ENCODE results near the gene ARL6IP5.

The ARL6IP5 gene

DNA sequence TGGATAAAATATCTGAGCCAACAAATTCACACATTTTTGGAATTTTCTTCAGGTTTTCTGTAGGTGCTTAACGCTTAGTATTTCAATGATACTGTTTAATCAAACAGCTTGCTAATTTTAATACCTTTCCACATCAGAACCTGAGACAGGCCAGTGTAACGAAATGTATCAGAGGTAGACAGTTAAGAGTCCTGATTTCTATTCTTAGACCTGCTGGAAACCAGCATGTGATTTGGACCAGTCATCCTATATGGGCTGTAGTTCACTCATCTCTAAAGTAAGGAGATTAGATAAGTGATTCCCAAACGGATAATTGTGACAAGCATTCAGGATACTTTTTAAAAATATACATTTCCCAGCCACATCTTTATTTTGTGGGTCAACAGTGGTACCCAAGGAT, 18.4 kb downstream of the ARL6IP5 start:
- TF ChIP-seq GLIS3 (CRISPR knock-in tag; IDR thresholded peaks at IDR 0.05) (no peak), BACH2 (CRISPR knock-in tag; IDR thresholded peaks at IDR 0.05; ENCODE audit: borderline replicate concordance) (no peak), ZNF565 (CRISPR knock-in tag; conservative IDR thresholded peaks at IDR 0.05; ENCODE audit: low read depth) (no peak), CSDC2 (CRISPR knock-in tag; IDR thresholded peaks at IDR 0.05) (no peak), SNAI2 (CRISPR knock-in tag; IDR thresholded peaks at IDR 0.05) (no peak), ZFP3 (CRISPR knock-in tag; IDR thresholded peaks at IDR 0.05) (no peak), RARB (CRISPR knock-in tag; IDR thresholded peaks at IDR 0.05) (no peak), ISL1 (CRISPR knock-in tag; IDR thresholded peaks at IDR 0.05) (no peak), ZNF70 (CRISPR knock-in tag; IDR thresholded peaks at IDR 0.05) (no peak), ZFP30 (CRISPR knock-in tag; IDR thresholded peaks at IDR 0.05) (no peak), TOX (CRISPR knock-in tag; IDR thresholded peaks at IDR 0.05; ENCODE audit: borderline replicate concordance) (no peak), OSR1 (CRISPR knock-in tag; IDR thresholded peaks at IDR 0.05) (no peak), TCF4 (CRISPR knock-in tag; IDR thresholded peaks at IDR 0.05; ENCODE audit: borderline replicate concordance) (no peak), ESRRG (CRISPR knock-in tag; IDR thresholded peaks at IDR 0.05) (no peak), ZNF8 (CRISPR knock-in tag; IDR thresholded peaks at IDR 0.05) (no peak), PPARA (CRISPR knock-in tag; IDR thresholded peaks at IDR 0.05; ENCODE audit: borderline replicate concordance) (no peak)
- TF ChIP-seq, protein P1, sequence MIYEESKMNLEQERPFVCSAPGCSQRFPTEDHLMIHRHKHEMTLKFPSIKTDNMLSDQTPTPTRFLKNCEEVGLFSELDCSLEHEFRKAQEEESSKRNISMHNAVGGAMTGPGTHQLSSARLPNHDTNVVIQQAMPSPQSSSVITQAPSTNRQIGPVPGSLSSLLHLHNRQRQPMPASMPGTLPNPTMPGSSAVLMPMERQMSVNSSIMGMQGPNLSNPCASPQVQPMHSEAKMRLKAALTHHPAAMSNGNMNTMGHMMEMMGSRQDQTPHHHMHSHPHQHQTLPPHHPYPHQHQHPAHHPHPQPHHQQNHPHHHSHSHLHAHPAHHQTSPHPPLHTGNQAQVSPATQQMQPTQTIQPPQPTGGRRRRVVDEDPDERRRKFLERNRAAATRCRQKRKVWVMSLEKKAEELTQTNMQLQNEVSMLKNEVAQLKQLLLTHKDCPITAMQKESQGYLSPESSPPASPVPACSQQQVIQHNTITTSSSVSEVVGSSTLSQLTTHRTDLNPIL (CRISPR knock-in tag; IDR thresholded peaks at IDR 0.05; ENCODE audit: low read depth) = no peak
- TF ChIP-seq, protein P2, sequence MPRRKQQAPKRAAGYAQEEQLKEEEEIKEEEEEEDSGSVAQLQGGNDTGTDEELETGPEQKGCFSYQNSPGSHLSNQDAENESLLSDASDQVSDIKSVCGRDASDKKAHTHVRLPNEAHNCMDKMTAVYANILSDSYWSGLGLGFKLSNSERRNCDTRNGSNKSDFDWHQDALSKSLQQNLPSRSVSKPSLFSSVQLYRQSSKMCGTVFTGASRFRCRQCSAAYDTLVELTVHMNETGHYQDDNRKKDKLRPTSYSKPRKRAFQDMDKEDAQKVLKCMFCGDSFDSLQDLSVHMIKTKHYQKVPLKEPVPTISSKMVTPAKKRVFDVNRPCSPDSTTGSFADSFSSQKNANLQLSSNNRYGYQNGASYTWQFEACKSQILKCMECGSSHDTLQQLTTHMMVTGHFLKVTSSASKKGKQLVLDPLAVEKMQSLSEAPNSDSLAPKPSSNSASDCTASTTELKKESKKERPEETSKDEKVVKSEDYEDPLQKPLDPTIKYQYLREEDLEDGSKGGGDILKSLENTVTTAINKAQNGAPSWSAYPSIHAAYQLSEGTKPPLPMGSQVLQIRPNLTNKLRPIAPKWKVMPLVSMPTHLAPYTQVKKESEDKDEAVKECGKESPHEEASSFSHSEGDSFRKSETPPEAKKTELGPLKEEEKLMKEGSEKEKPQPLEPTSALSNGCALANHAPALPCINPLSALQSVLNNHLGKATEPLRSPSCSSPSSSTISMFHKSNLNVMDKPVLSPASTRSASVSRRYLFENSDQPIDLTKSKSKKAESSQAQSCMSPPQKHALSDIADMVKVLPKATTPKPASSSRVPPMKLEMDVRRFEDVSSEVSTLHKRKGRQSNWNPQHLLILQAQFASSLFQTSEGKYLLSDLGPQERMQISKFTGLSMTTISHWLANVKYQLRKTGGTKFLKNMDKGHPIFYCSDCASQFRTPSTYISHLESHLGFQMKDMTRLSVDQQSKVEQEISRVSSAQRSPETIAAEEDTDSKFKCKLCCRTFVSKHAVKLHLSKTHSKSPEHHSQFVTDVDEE (CRISPR knock-in tag; IDR thresholded peaks at IDR 0.05) = no peak
- TF ChIP-seq, protein P3, sequence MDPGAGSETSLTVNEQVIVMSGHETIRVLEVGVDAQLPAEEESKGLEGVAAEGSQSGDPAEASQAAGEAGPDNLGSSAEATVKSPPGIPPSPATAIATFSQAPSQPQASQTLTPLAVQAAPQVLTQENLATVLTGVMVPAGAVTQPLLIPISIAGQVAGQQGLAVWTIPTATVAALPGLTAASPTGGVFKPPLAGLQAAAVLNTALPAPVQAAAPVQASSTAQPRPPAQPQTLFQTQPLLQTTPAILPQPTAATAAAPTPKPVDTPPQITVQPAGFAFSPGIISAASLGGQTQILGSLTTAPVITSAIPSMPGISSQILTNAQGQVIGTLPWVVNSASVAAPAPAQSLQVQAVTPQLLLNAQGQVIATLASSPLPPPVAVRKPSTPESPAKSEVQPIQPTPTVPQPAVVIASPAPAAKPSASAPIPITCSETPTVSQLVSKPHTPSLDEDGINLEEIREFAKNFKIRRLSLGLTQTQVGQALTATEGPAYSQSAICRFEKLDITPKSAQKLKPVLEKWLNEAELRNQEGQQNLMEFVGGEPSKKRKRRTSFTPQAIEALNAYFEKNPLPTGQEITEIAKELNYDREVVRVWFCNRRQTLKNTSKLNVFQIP (CRISPR knock-in tag; IDR thresholded peaks at IDR 0.05; ENCODE audit: borderline replicate concordance, low read depth) = no peak
- TF ChIP-seq, protein P4, sequence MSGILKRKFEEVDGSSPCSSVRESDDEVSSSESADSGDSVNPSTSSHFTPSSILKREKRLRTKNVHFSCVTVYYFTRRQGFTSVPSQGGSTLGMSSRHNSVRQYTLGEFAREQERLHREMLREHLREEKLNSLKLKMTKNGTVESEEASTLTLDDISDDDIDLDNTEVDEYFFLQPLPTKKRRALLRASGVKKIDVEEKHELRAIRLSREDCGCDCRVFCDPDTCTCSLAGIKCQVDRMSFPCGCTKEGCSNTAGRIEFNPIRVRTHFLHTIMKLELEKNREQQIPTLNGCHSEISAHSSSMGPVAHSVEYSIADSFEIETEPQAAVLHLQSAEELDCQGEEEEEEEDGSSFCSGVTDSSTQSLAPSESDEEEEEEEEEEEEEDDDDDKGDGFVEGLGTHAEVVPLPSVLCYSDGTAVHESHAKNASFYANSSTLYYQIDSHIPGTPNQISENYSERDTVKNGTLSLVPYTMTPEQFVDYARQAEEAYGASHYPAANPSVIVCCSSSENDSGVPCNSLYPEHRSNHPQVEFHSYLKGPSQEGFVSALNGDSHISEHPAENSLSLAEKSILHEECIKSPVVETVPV (CRISPR knock-in tag; IDR thresholded peaks at IDR 0.05) = no peak
- ATAC-seq = no peak

DNA sequence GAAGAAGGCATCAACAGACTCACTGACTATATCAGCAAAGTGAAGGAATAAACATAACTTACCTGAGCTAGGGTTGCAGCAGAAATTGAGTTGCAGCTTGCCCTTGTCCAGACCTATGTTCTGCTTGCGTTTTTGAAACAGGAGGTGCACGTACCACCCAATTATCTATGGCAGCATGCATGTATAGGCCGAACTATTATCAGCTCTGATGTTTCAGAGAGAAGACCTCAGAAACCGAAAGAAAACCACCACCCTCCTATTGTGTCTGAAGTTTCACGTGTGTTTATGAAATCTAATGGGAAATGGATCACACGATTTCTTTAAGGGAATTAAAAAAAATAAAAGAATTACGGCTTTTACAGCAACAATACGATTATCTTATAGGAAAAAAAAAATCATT, 19.8 kb downstream of the ARL6IP5 start:
- ATAC-seq = no peak
- TF ChIP-seq, protein P2 (CRISPR knock-in tag; IDR thresholded peaks at IDR 0.05) = no peak
- TF ChIP-seq CSDC2 (CRISPR knock-in tag; IDR thresholded peaks at IDR 0.05) (no peak), ZNF70 (CRISPR knock-in tag; IDR thresholded peaks at IDR 0.05) (no peak), ZC3H10 (CRISPR knock-in tag; IDR thresholded peaks at IDR 0.05) (no peak), RARB (CRISPR knock-in tag; IDR thresholded peaks at IDR 0.05) (no peak), BACH2 (CRISPR knock-in tag; IDR thresholded peaks at IDR 0.05; ENCODE audit: borderline replicate concordance) (no peak), ARNTL (CRISPR knock-in tag; IDR thresholded peaks at IDR 0.05; ENCODE audit: borderline replicate concordance, low read depth) (no peak), TOX (CRISPR knock-in tag; IDR thresholded peaks at IDR 0.05; ENCODE audit: borderline replicate concordance) (no peak), ZFP30 (CRISPR knock-in tag; IDR thresholded peaks at IDR 0.05) (no peak), PPARA (CRISPR knock-in tag; IDR thresholded peaks at IDR 0.05; ENCODE audit: borderline replicate concordance) (no peak), ZNF565 (CRISPR knock-in tag; conservative IDR thresholded peaks at IDR 0.05; ENCODE audit: low read depth) (no peak), ZNF8 (CRISPR knock-in tag; IDR thresholded peaks at IDR 0.05) (no peak), ZFP3 (CRISPR knock-in tag; IDR thresholded peaks at IDR 0.05) (no peak), ESRRG (CRISPR knock-in tag; IDR thresholded peaks at IDR 0.05) (no peak), SNAI2 (CRISPR knock-in tag; IDR thresholded peaks at IDR 0.05) (no peak)
- TF ChIP-seq, protein P5, sequence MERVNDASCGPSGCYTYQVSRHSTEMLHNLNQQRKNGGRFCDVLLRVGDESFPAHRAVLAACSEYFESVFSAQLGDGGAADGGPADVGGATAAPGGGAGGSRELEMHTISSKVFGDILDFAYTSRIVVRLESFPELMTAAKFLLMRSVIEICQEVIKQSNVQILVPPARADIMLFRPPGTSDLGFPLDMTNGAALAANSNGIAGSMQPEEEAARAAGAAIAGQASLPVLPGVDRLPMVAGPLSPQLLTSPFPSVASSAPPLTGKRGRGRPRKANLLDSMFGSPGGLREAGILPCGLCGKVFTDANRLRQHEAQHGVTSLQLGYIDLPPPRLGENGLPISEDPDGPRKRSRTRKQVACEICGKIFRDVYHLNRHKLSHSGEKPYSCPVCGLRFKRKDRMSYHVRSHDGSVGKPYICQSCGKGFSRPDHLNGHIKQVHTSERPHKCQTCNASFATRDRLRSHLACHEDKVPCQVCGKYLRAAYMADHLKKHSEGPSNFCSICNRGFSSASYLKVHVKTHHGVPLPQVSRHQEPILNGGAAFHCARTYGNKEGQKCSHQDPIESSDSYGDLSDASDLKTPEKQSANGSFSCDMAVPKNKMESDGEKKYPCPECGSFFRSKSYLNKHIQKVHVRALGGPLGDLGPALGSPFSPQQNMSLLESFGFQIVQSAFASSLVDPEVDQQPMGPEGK (CRISPR knock-in tag; IDR thresholded peaks at IDR 0.05; ENCODE audit: borderline replicate concordance) = no peak
- TF ChIP-seq, protein P3 (CRISPR knock-in tag; IDR thresholded peaks at IDR 0.05; ENCODE audit: borderline replicate concordance, low read depth) = no peak
- TF ChIP-seq, protein P1 (CRISPR knock-in tag; IDR thresholded peaks at IDR 0.05; ENCODE audit: low read depth) = no peak

All from SK-N-SH treated with all-trans-retinoic acid at 6 μM for 48 hours (cell line).